Measurements from ENCODE around the gene SLC15A3. TPM values are rescaled to one million over a fixed set of nuclear protein-coding genes. Genes with fewer than 3 reads are reported as not detected.

Gene SLC15A3
- polyA plus RNA-seq, 1 donor from 2014 or later: not detected

DNA sequence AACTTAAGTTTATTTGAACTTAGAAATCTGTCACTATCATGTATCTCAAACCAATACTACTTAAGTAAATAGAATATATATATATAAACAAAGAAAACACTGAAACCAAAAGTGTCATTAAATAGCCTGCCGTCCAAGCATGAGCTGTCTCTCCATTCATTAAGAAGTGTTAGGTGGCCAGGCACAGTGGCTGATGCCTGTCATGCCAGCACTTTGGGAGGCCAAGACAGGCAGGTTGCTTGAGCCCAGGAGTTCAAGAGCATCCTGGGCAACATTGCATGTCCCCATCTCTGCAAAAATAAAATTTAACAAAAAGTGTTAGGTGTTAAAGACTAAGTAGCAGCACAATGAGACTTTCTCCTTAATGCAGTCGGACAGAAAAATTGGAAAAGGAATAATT lies 33.5 kb upstream of the SLC15A3 start:
- Histone ChIP-seq H3K27me3 (ENCODE audit: insufficient read depth, low read depth, low read length) (no peaks in the 10 kb centered on the region), H3K36me3 (ENCODE audit: insufficient read depth, low read length) (no peaks in the 10 kb centered on the region)

DNA sequence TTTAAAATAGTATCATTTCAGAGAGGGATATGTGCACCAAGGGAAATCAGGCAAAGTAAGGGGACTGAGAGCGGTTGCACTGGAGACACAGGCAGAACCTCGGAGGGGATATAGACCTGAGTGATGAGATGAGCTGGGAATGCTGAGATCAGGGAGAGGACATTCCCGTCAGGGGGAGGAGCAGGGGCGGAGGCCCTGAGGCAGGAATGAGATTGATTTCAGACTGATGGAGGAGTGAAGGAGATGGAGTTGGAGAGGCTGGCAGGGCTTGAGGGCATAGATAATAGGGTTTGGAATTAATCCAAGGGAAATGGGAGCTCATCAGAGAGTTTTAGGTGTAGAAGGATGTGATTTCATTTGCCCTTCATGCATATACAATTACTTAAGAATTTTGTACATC lies 32.7 kb upstream of the SLC15A3 start:
- Histone ChIP-seq H3K9me2 (ENCODE audit: insufficient read depth, low read length) (no peaks in the 10 kb centered on the region), H3K36me3 (ENCODE audit: insufficient read depth, low read length) (no peaks in the 10 kb centered on the region), H2AFZ (ENCODE audit: low read depth, low read length) (no peak overlapping the region), H3K9ac (ENCODE audit: low read length) (no peak overlapping the region), H3K9me3 (ENCODE audit: low read length) (no peaks in the 10 kb centered on the region), H3K27me3 (ENCODE audit: insufficient read depth, low read depth, low read length) (no peaks in the 10 kb centered on the region), H3K4me2 (ENCODE audit: low read length) (no peak overlapping the region), H3K4me3 (ENCODE audit: low read length) (no peak overlapping the region), H4K20me1 (ENCODE audit: insufficient read depth) (no peaks in the 10 kb centered on the region), H3F3A (ENCODE audit: insufficient read depth, low read length, poor library complexity, severe bottlenecking) (no peaks in the 10 kb centered on the region), H3K27ac (ENCODE audit: low read length) (no peak overlapping the region), H3K79me2 (replicated peaks; ENCODE audit: insufficient read depth, low read length) (no peaks in the 10 kb centered on the region)
- TF ChIP-seq POLR2AphosphoS5 (IDR thresholded peaks at IDR 0.05) (no peak), EZH2 (IDR thresholded peaks at IDR 0.05; ENCODE audit: borderline replicate concordance, insufficient read depth, low read length, poor library complexity, severe bottlenecking) (no peak), RAD21 (conservative IDR thresholded peaks at IDR 0.05) (no peak), SMC3 (conservative IDR thresholded peaks at IDR 0.05; ENCODE audit: poor library complexity) (no peak), MXI1 (conservative IDR thresholded peaks at IDR 0.05; ENCODE audit: poor library complexity, severe bottlenecking) (no peak), TAF1 (IDR thresholded peaks at IDR 0.05; ENCODE audit: low read depth) (no peak), EP300 (conservative IDR thresholded peaks at IDR 0.05; ENCODE audit: poor library complexity, severe bottlenecking) (no peak)
- TF ChIP-seq, protein P1, sequence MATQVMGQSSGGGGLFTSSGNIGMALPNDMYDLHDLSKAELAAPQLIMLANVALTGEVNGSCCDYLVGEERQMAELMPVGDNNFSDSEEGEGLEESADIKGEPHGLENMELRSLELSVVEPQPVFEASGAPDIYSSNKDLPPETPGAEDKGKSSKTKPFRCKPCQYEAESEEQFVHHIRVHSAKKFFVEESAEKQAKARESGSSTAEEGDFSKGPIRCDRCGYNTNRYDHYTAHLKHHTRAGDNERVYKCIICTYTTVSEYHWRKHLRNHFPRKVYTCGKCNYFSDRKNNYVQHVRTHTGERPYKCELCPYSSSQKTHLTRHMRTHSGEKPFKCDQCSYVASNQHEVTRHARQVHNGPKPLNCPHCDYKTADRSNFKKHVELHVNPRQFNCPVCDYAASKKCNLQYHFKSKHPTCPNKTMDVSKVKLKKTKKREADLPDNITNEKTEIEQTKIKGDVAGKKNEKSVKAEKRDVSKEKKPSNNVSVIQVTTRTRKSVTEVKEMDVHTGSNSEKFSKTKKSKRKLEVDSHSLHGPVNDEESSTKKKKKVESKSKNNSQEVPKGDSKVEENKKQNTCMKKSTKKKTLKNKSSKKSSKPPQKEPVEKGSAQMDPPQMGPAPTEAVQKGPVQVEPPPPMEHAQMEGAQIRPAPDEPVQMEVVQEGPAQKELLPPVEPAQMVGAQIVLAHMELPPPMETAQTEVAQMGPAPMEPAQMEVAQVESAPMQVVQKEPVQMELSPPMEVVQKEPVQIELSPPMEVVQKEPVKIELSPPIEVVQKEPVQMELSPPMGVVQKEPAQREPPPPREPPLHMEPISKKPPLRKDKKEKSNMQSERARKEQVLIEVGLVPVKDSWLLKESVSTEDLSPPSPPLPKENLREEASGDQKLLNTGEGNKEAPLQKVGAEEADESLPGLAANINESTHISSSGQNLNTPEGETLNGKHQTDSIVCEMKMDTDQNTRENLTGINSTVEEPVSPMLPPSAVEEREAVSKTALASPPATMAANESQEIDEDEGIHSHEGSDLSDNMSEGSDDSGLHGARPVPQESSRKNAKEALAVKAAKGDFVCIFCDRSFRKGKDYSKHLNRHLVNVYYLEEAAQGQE (IDR thresholded peaks at IDR 0.05; ENCODE audit: borderline replicate concordance): no peak
- TF ChIP-seq, protein P2, sequence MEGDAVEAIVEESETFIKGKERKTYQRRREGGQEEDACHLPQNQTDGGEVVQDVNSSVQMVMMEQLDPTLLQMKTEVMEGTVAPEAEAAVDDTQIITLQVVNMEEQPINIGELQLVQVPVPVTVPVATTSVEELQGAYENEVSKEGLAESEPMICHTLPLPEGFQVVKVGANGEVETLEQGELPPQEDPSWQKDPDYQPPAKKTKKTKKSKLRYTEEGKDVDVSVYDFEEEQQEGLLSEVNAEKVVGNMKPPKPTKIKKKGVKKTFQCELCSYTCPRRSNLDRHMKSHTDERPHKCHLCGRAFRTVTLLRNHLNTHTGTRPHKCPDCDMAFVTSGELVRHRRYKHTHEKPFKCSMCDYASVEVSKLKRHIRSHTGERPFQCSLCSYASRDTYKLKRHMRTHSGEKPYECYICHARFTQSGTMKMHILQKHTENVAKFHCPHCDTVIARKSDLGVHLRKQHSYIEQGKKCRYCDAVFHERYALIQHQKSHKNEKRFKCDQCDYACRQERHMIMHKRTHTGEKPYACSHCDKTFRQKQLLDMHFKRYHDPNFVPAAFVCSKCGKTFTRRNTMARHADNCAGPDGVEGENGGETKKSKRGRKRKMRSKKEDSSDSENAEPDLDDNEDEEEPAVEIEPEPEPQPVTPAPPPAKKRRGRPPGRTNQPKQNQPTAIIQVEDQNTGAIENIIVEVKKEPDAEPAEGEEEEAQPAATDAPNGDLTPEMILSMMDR (IDR thresholded peaks at IDR 0.05; ENCODE audit: poor library complexity, severe bottlenecking): no peak

More for the DNA sequence above, 33.5 kb upstream of the SLC15A3 start:
- H3F3A ChIP-seq (ENCODE audit: insufficient read depth, low read length, poor library complexity, severe bottlenecking): no peaks in the 10 kb centered on the region
- H3K9me2 ChIP-seq (ENCODE audit: insufficient read depth, low read length): no peaks in the 10 kb centered on the region
- H3K27ac ChIP-seq (ENCODE audit: low read length): no peak overlapping the region
- H3K4me3 ChIP-seq (ENCODE audit: low read length): no peak overlapping the region
- H3K4me2 ChIP-seq (ENCODE audit: low read length): no peak overlapping the region
- no peak overlapping the region for H2AFZ ChIP-seq (ENCODE audit: low read depth, low read length)
- H3K79me2 ChIP-seq (replicated peaks; ENCODE audit: insufficient read depth, low read length): no peaks in the 10 kb centered on the region
- no peak for TF ChIP-seq MXI1 (conservative IDR thresholded peaks at IDR 0.05; ENCODE audit: poor library complexity, severe bottlenecking)
- TF ChIP-seq, protein P2 (IDR thresholded peaks at IDR 0.05; ENCODE audit: poor library complexity, severe bottlenecking): no peak
- TF ChIP-seq, protein P1 (IDR thresholded peaks at IDR 0.05; ENCODE audit: borderline replicate concordance): no peak
- no peak for TF ChIP-seq POLR2AphosphoS5 (IDR thresholded peaks at IDR 0.05)
- TF ChIP-seq TAF1 (IDR thresholded peaks at IDR 0.05; ENCODE audit: low read depth): no peak
- no peak for TF ChIP-seq RAD21 (conservative IDR thresholded peaks at IDR 0.05)
- H3K9ac ChIP-seq (ENCODE audit: low read length): no peak overlapping the region
- H3K9me3 ChIP-seq (ENCODE audit: low read length): no peaks in the 10 kb centered on the region
- no peaks in the 10 kb centered on the region for H4K20me1 ChIP-seq (ENCODE audit: insufficient read depth)
